Activated CD8-positive, alpha-beta T cell treated with anti-CD3 and anti-CD28 coated beads for 36 hours (primary cell): ENCODE data around the gene DEPP1. TPM values are rescaled to one million over a fixed set of nuclear protein-coding genes. Genes with fewer than 3 reads are reported as not detected.
A peak's percentile ranks its signal among the peaks of the same experiment; 100 is the strongest.

ENCODE experiments used
- ATAC-seq: fragments of 200-7000 bp; cut with Tn5 transposase; one replicate; pipeline ENCODE4 v1.10.0; 2021; ENCODE audit warnings: mild to moderate bottlenecking, moderate library complexity
- CTCF ChIA-PET: fragments of 350-600 bp; sonication (Branson Sonifier 250); formaldehyde crosslinking; loops from one replicate; lab custom pipeline; 2021; ENCODE audit warnings: antibody characterized with exemption; lab: Charles Lee
- POLR2A ChIA-PET: fragments of 350-600 bp; sonication (Branson Sonifier 250); formaldehyde crosslinking; loops from one replicate; lab custom pipeline; 2021; ENCODE audit warnings: antibody characterized with exemption; lab: Charles Lee
- DNase-seq: peaks from one replicate; pipeline ENCODE4 v3.0.0-alpha.2; 2020
- H3K27ac Mint-ChIP-seq: one replicate; pipeline ENCODE4 v1.8.0; 2021; ENCODE audit warnings: mild to moderate bottlenecking, mixed read lengths
- H3K27me3 Mint-ChIP-seq: one replicate; pipeline ENCODE4 v1.8.0; 2021; ENCODE audit warnings: mixed read lengths
- H3K36me3 Mint-ChIP-seq: one replicate; pipeline ENCODE4 v1.8.0; 2021; ENCODE audit warnings: low read depth, mixed read lengths
- H3K4me1 Mint-ChIP-seq: one replicate; pipeline ENCODE4 v1.8.0; 2021; ENCODE audit warnings: low read depth, mixed read lengths
- H3K4me3 Mint-ChIP-seq: one replicate; pipeline ENCODE4 v1.8.0; 2021; ENCODE audit warnings: mild to moderate bottlenecking, moderate library complexity, mixed read lengths
- H3K9me3 Mint-ChIP-seq: one replicate; pipeline ENCODE4 v1.8.0; 2021; ENCODE audit warnings: mixed read lengths
- CTCF ChIP-seq: fragments of 200-600 bp; IDR thresholded peaks from one replicate; pipeline ENCODE4 v1.8.0; 2022; ENCODE audit warnings: antibody characterized with exemption, mild to moderate bottlenecking
- intact Hi-C: fragments of 100-400 bp; cut with micrococcal nuclease; formaldehyde crosslinking; loops from one replicate; pipeline ENCODE4 v1.10.0; 2022
- total RNA-seq, 2 experiments: library from RNA; stranded (reverse); gene quantifications; one replicate each; pipeline ENCODE4 v1.2.3, GENCODE V29; 2021

Gene DEPP1
- total RNA-seq, 2 experiments from 2014 or later: 0.16 to 0.27 TPM

- DNase-seq (peak; percentile 93), ATAC-seq (peak; percentile 100)
- peak within 1 kb of the TSS; percentile 81 for H3K4me3 Mint-ChIP-seq
- ChIA-PET POLR2A (interaction anchor here (1.4 kb wide), 1 partner anchor 41 kb away, joined by 3 read pairs; the partner anchor contains the start of gene ZNF22), CTCF (interaction anchor here (0.8 to 1.0 kb wide), 2 partner anchors 8 to 27 kb away, joined by 3 read pairs; no protein-coding TSS in a partner anchor)
- H3K4me1 Mint-ChIP-seq: peaks cover 11% of the 10 kb centered on the region
- H3K36me3 Mint-ChIP-seq: peaks cover 8% of the 10 kb centered on the region
- TF ChIP-seq CTCF: no peak
- intact Hi-C loops: no loop called here
- no peaks in the 10 kb centered on the region for H3K9me3 Mint-ChIP-seq
- H3K27me3 Mint-ChIP-seq: no peaks in the 10 kb centered on the region
- H3K27ac Mint-ChIP-seq: peak within 1 kb of the TSS; percentile 70
These were observed 19.1 kb downstream of the DEPP1 start, which contains the start of gene RASSF4 for GRCh38 chr10:44959247-44960087. Gene RASSF4, plus strand, starts transcription at chr10:44959802. Its CDS starts 10,401 bp downstream, at chr10:44970203.

GRCh38 chr10:44958898-44959246 is 19.7 kb downstream of the DEPP1 start:
- peak overlapping the region; percentile 81 for H3K4me3 Mint-ChIP-seq
- no peaks in the 10 kb centered on the region for H3K9me3 Mint-ChIP-seq
- DNase-seq (no peak), ATAC-seq (no peak)
- H3K36me3 Mint-ChIP-seq: peaks cover 8% of the 10 kb centered on the region
- CTCF ChIA-PET: interaction anchor here (0.8 to 1.0 kb wide), 2 partner anchors 9 to 26 kb away, joined by 3 read pairs; no protein-coding TSS in a partner anchor
- peaks cover 11% of the 10 kb centered on the region for H3K4me1 Mint-ChIP-seq
- no peak for TF ChIP-seq CTCF
- peak overlapping the region; percentile 70 for H3K27ac Mint-ChIP-seq
- POLR2A ChIA-PET: interaction anchor here (1.3 to 1.4 kb wide), 2 partner anchors 9 to 41 kb away, joined by 3 to 5 read pairs; partner anchors contain the start of gene ZNF22
- H3K27me3 Mint-ChIP-seq: no peaks in the 10 kb centered on the region
- intact Hi-C loops: no loop called here

GRCh38 chr10:44958196-44958897 is 20.3 kb downstream of the DEPP1 start:
- POLR2A ChIA-PET: interaction anchor here (1.3 to 1.4 kb wide), 2 partner anchors 9 to 42 kb away, joined by 3 to 5 read pairs; partner anchors contain the start of gene ZNF22
- no peak for ATAC-seq
- Mint-ChIP-seq H3K9me3 (no peaks in the 10 kb centered on the region), H3K36me3 (peaks cover 8% of the 10 kb centered on the region), H3K4me3 (peak overlapping the region; percentile 81), H3K27me3 (no peaks in the 10 kb centered on the region), H3K4me1 (peaks cover 11% of the 10 kb centered on the region), H3K27ac (peak overlapping the region; percentile 70)
- intact Hi-C loops: no loop called here
- TF ChIP-seq CTCF: no peak
- CTCF ChIA-PET: interaction anchor here (0.8 to 2.2 kb wide), 3 partner anchors 10 to 26 kb away, joined by 3 to 8 read pairs (median 3); no protein-coding TSS in a partner anchor
- DNase-seq: no peak

- DNase-seq: no peak
- no peak overlapping the region for H3K27ac Mint-ChIP-seq
- H3K4me1 Mint-ChIP-seq: peaks cover 11% of the 10 kb centered on the region
- no peak overlapping the region for H3K4me3 Mint-ChIP-seq
- CTCF ChIA-PET: interaction anchor here (0.6 to 2.2 kb wide), 2 partner anchors 24 to 265 kb away, joined by 4 to 8 read pairs; no protein-coding TSS in a partner anchor
- intact Hi-C loops: no loop called here
- no peaks in the 10 kb centered on the region for H3K9me3 Mint-ChIP-seq
- POLR2A ChIA-PET: no interaction called here
- TF ChIP-seq CTCF: no peak
- H3K36me3 Mint-ChIP-seq: peaks cover 8% of the 10 kb centered on the region
- no peak for ATAC-seq
- H3K27me3 Mint-ChIP-seq: no peaks in the 10 kb centered on the region
These were observed 21.6 kb downstream of the DEPP1 start for GRCh38 chr10:44956717-44957706.
